GM12878 (cell line): ENCODE data around the gene NCAM2. TPM values are rescaled to one million over a fixed set of nuclear protein-coding genes. Genes with fewer than 3 reads are reported as not detected.

Source experiments
- ATAC-seq: fragments of 200-7000 bp; cut with Tn5 transposase; 3 replicates; pipeline ENCODE4 v1.9.1; 2020; ENCODE audit warnings: mild to moderate bottlenecking, moderate library complexity
- BruUV-seq: library from RNA; stranded (reverse); fragments of 400-500 nt; replicated peaks from 2 replicates; lab custom pipeline; 2021; lab: Mats Ljungman, UMichigan
- CTCF ChIA-PET: fragments of 300-600 bp; sonication (Branson Sonifier 250); formaldehyde crosslinking; extraction: SDS; loops from one replicate; lab custom pipeline; 2021; ENCODE audit warnings: inconsistent platforms; lab: Yijun Ruan, JAX
- POLR2A ChIA-PET: fragments of 350-600 bp; formaldehyde crosslinking; extraction: SDS; loops from one replicate; lab custom pipeline; 2021; ENCODE audit warnings: inconsistent platforms; lab: Charles Lee
- RAD21 ChIA-PET: fragments of 300-600 bp; sonication (Branson Sonifier 250); formaldehyde crosslinking; loops from one replicate; lab custom pipeline; 2023; ENCODE audit warnings: antibody characterized with exemption; ENCODE audit not compliant: unreplicated experiment; lab: Charles Lee
- SMC1A ChIA-PET: fragments of 300-600 bp; sonication (Branson Sonifier 250); formaldehyde crosslinking; loops from one replicate; lab custom pipeline; 2023; ENCODE audit not compliant: unreplicated experiment, uncharacterized antibody; lab: Charles Lee
- DNase-seq: peaks from one replicate; pipeline ENCODE4 v3.0.0-alpha.2; 2011; ENCODE audit warnings: low read depth, low spot score
- FAIRE-seq: peaks from 3 replicates; lab custom pipeline; 2011; peaks lifted over from hg19 to GRCh38; lab: Jason Lieb, UNC
- H2AFZ ChIP-seq: 2 replicates; pipeline ENCODE4 v1.6.0; 2011; ENCODE audit warnings: low read depth, low read length, control low read depth; ENCODE audit not compliant: control insufficient read depth
- H3K27ac ChIP-seq: 2 replicates; pipeline ENCODE4 v1.5.1; 2011; ENCODE audit warnings: control low read depth; ENCODE audit not compliant: control insufficient read depth, insufficient read depth
- H3K27me3 ChIP-seq, 2 experiments: replicated peaks in 1 of 2; 2 replicates each; pipeline versions ENCODE4 v1.6.0 to v1.6.1; 2011; ENCODE audit warnings: low read length in 1 of 2; ENCODE audit not compliant: control insufficient read depth in 2 of 2, insufficient read depth in 2 of 2
- H3K36me3 ChIP-seq, 2 experiments: 2 replicates each; pipeline ENCODE4 v1.5.1; 2011; ENCODE audit warnings: low read length in 1 of 2; ENCODE audit not compliant: control insufficient read depth in 2 of 2, insufficient read depth in 2 of 2
- H3K4me1 ChIP-seq: 2 replicates; pipeline ENCODE4 v1.6.1; 2011; ENCODE audit warnings: mild to moderate bottlenecking, low read length, moderate library complexity, mixed read lengths; ENCODE audit not compliant: control insufficient read depth, insufficient read depth
- H3K4me2 ChIP-seq: 2 replicates; pipeline ENCODE4 v1.6.0; 2011; ENCODE audit warnings: control low read depth; ENCODE audit not compliant: control insufficient read depth, insufficient read depth
- H3K4me3 ChIP-seq: fragments of 200-600 bp; sonication (generic); 2 replicates; pipeline ENCODE4 v1.5.1; 2016
- H3K79me2 ChIP-seq: 2 replicates; pipeline ENCODE4 v1.6.0; 2011; ENCODE audit warnings: low read length; ENCODE audit not compliant: control insufficient read depth, insufficient read depth
- H3K9ac ChIP-seq: 2 replicates; pipeline ENCODE4 v1.8.0; 2011; ENCODE audit warnings: low read length, control low read depth, mixed read lengths; ENCODE audit not compliant: control insufficient read depth, insufficient read depth
- H3K9me3 ChIP-seq: replicated peaks from 3 replicates; pipeline ENCODE4 v1.5.1; 2011; ENCODE audit warnings: mild to moderate bottlenecking, low read length; ENCODE audit not compliant: control insufficient read depth, insufficient read depth
- H4K20me1 ChIP-seq: 2 replicates; pipeline ENCODE4 v1.6.0; 2011; ENCODE audit not compliant: control insufficient read depth, insufficient read depth
- BMI1 ChIP-seq: fragments of 450-650 bp; IDR thresholded peaks from 2 replicates; pipeline ENCODE4 v1.6.1; 2016; ENCODE audit warnings: mild to moderate bottlenecking, moderate library complexity, borderline replicate concordance
- ESRRA ChIP-seq: IDR thresholded peaks from 2 replicates; pipeline ENCODE4 v1.6.1; 2012; ENCODE audit warnings: mild to moderate bottlenecking, low read length, improper control_type of control experiment
- FOXK2 ChIP-seq: fragments of 450-650 bp; IDR thresholded peaks from 2 replicates; pipeline ENCODE4 v1.6.1; 2017; ENCODE audit warnings: mild to moderate bottlenecking, moderate library complexity
- GABPA ChIP-seq: IDR thresholded peaks from 2 replicates; pipeline ENCODE4 v1.6.1; 2014; ENCODE audit warnings: antibody characterized with exemption, low read depth, mild to moderate bottlenecking, inconsistent platforms
- KLF5 ChIP-seq: fragments of 450-650 bp; IDR thresholded peaks from 2 replicates; pipeline ENCODE4 v1.6.1; 2014; ENCODE audit warnings: mild to moderate bottlenecking; ENCODE audit not compliant: partially characterized antibody
- NFIC ChIP-seq: IDR thresholded peaks from 2 replicates; pipeline ENCODE4 v1.6.1; 2012; ENCODE audit warnings: low read depth, mild to moderate bottlenecking, inconsistent platforms, low read length, moderate library complexity
- NR2C2 ChIP-seq: IDR thresholded peaks from 2 replicates; pipeline ENCODE4 v1.6.1; 2011; ENCODE audit warnings: borderline replicate concordance, low read depth; ENCODE audit not compliant: control insufficient read depth, insufficient read length
- PAX5 ChIP-seq: IDR thresholded peaks from 2 replicates; pipeline ENCODE4 v1.6.1; 2011; ENCODE audit warnings: low read depth, low read length, borderline replicate concordance
- PAX8 ChIP-seq: fragments of 450-650 bp; IDR thresholded peaks from 2 replicates; pipeline ENCODE4 v1.6.1; 2017; ENCODE audit warnings: mild to moderate bottlenecking, moderate library complexity
- RBBP5 ChIP-seq: fragments of 200-600 bp; sonication (generic); conservative IDR thresholded peaks from 2 replicates; pipeline ENCODE4 v1.6.1; 2016
- SMARCA5 ChIP-seq: fragments of 450-650 bp; IDR thresholded peaks from 2 replicates; pipeline ENCODE4 v1.6.1; 2017; ENCODE audit warnings: mild to moderate bottlenecking
- SMC3 ChIP-seq: IDR thresholded peaks from 2 replicates; pipeline ENCODE4 v1.6.1; 2011; ENCODE audit warnings: low read length, improper control_type of control experiment, borderline replicate concordance
- TCF12 ChIP-seq: IDR thresholded peaks from 2 replicates; pipeline ENCODE4 v1.6.1; 2011; ENCODE audit warnings: low read depth, mild to moderate bottlenecking, low read length
- TCF3 ChIP-seq: IDR thresholded peaks from 2 replicates; pipeline ENCODE4 v1.6.1; 2012; ENCODE audit warnings: low read depth, mild to moderate bottlenecking, low read length, borderline replicate concordance; ENCODE audit not compliant: insufficient read depth
- ZNF24 ChIP-seq: fragments of 450-650 bp; IDR thresholded peaks from 2 replicates; pipeline ENCODE4 v1.6.1; 2017; ENCODE audit warnings: antibody characterized with exemption, mild to moderate bottlenecking
- WGBS: methylation state at CpG from one replicate; pipeline ENCODE4 v1.1.6; 2016; ENCODE audit warnings: low lambda C conversion rate; ENCODE audit not compliant: insufficient replicate concordance, insufficient coverage; ENCODE audit errors: missing lambda C conversion rate; 5-methylcytosine and 5-hydroxymethylcytosine counted together
- in situ Hi-C: fragments of 300-500 bp; cut with MboI; formaldehyde crosslinking; loops from 9 replicates; pipeline ENCODE4 v1.14.3; 2018; ENCODE audit warnings: mixed read lengths
- intact Hi-C: fragments of 100-400 bp; cut with micrococcal nuclease; formaldehyde crosslinking; loops from one replicate; pipeline ENCODE4 v1.14.2; 2022; ENCODE audit not compliant: unreplicated experiment
- polyA plus RNA-seq, 11 experiments: library from polyadenylated mRNA; depleted of rRNA in 4 of 11; unstranded in 6 of 11; stranded (reverse) in 5 of 11; fragments of >200 nt; fragmentation: Nextera tagmentation in 4 of 11; fragmentation: Illumina TruSeq in 1 of 11; extraction: Ambion mirVana in 4 of 11; extraction: Trizol in 1 of 11; gene quantifications; 1 replicate in 1 of 11; 2 replicates in 10 of 11; pipeline versions ENCODE4 v1.2.1 to v1.2.3, GENCODE V29; 2011 to 2016; ENCODE audit warnings: inconsistent platforms in 2 of 11, missing spikeins in 2 of 11, low read depth in 1 of 11
- total RNA-seq, 4 experiments: library from RNA; depleted of rRNA in 3 of 4; stranded (reverse); fragments of >200 nt in 3 of 4; fragmentation: Illumina TruSeq in 1 of 4; extraction: Trizol in 1 of 4; gene quantifications; 2 replicates each; pipeline versions ENCODE4 v1.2.1 to v1.2.3, GENCODE V29; 2013 to 2021
- TF ChIP-seq, protein P1 (sequence below): fragments of 450-650 bp; IDR thresholded peaks from 2 replicates; pipeline ENCODE4 v1.6.1; 2017; ENCODE audit warnings: antibody characterized with exemption, mild to moderate bottlenecking, moderate library complexity
- TF ChIP-seq, protein P2 (sequence below): IDR thresholded peaks from 2 replicates; pipeline ENCODE4 v1.6.1; 2011; ENCODE audit warnings: low read depth, low read length, improper control_type of control experiment, borderline replicate concordance
- TF ChIP-seq, protein P3 (sequence below): IDR thresholded peaks from 2 replicates; pipeline ENCODE4 v1.6.1; 2011; ENCODE audit warnings: low read depth, mild to moderate bottlenecking, low read length, moderate library complexity, borderline replicate concordance; ENCODE audit errors: extremely low read depth

The NCAM2 gene
- total and polyA plus RNA-seq, 10 of the 15 experiments (the other 5 are each of a cell fraction or from before 2014, with no cell fraction given) = 0.23 to 0.27 TPM; not detected in 8

DNA sequence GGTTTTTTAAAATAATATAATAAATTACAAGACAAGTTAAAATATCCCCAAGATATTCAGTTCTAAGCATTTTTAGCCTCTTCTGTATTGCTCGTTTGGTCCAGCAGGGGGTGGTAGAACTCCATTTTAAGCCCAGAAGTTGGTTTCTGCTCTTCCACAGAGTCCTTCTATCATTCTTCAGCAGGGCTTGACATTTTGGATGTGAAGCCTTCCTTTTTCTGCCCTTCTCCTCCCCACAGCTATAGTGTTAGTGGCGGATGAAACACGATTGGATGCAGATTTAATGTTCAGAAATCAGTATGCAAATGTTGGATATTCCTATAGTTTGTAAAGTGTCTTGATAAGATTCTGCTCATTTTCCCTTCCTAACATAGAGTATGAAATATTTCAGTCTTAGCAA lies 1.4 kb downstream of the NCAM2 start (continued):
- TF ChIP-seq, protein P1, sequence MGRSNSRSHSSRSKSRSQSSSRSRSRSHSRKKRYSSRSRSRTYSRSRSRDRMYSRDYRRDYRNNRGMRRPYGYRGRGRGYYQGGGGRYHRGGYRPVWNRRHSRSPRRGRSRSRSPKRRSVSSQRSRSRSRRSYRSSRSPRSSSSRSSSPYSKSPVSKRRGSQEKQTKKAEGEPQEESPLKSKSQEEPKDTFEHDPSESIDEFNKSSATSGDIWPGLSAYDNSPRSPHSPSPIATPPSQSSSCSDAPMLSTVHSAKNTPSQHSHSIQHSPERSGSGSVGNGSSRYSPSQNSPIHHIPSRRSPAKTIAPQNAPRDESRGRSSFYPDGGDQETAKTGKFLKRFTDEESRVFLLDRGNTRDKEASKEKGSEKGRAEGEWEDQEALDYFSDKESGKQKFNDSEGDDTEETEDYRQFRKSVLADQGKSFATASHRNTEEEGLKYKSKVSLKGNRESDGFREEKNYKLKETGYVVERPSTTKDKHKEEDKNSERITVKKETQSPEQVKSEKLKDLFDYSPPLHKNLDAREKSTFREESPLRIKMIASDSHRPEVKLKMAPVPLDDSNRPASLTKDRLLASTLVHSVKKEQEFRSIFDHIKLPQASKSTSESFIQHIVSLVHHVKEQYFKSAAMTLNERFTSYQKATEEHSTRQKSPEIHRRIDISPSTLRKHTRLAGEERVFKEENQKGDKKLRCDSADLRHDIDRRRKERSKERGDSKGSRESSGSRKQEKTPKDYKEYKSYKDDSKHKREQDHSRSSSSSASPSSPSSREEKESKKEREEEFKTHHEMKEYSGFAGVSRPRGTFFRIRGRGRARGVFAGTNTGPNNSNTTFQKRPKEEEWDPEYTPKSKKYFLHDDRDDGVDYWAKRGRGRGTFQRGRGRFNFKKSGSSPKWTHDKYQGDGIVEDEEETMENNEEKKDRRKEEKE = no peak
- no peak for TF ChIP-seq PAX8
- no peak for TF ChIP-seq BMI1
- peak; percentile 58; the same call in 1 of the 2 replicates for TF ChIP-seq SMC3

DNA sequence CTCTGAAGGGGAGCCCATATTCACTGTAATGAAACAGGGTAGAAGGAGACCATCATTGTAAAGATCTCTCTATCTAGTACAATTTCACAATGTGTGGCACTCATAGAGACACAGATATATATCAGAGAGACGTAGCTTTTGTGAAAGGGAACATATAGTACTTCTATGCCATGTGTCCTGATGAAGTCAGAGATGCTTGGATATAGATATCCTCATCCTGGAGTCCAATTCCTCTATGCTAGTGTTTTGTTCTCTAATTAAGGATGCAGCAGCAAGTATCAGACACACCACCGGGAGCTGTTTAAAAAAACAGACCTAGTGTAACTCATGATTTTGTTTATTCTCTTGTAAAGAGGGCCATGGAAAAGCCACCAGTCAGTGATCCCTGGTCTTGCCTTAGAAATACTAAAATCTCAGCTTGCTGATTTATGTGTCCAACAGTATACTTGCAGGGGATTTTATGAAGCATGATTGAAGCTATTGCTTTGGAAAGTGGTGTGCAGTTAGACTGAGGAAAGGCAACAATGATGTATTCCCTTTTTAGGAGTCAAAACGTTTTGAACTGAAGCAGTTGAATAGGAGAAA lies 2.5 kb downstream of the NCAM2 start:
- no peak overlapping the region for H3K9ac ChIP-seq
- 10% methylated on average over 3 of the region's 3 CpGs for WGBS
- no peaks in the 10 kb centered on the region for H3K36me3 ChIP-seq
- DNase-seq (no peak), ATAC-seq (no peak), FAIRE-seq (no peak)
- H4K20me1 ChIP-seq = no peaks in the 10 kb centered on the region
- H2AFZ ChIP-seq = no peak overlapping the region
- POLR2A ChIA-PET = no interaction called here
- no peaks in the 10 kb centered on the region for H3K9me3 ChIP-seq
- no peak overlapping the region for H3K4me3 ChIP-seq
- CTCF ChIA-PET = interaction anchor here (0.7 to 1.6 kb wide), 3 partner anchors 32 to 104 kb away, joined by 3 to 7 read pairs (median 3); no protein-coding TSS in a partner anchor
- H3K4me1 ChIP-seq = no peaks in the 10 kb centered on the region
- H3K27me3 ChIP-seq = no peaks in the 10 kb centered on the region; a peak in 1 of 4 replicates
- H3K4me2 ChIP-seq = no peak overlapping the region
- no peak overlapping the region for H3K27ac ChIP-seq
- SMC1A ChIA-PET = interaction anchor here (0.6 to 1.7 kb wide), 4 partner anchors 55 to 1762 kb away, joined by 3 read pairs; no protein-coding TSS in a partner anchor
- BruUV-seq = no TSS peak
- intact Hi-C loops = loop anchor here (5.0 kb wide), 2 partner anchors 102 to 1792 kb away; no protein-coding TSS in a partner anchor
- no peaks in the 10 kb centered on the region for H3K79me2 ChIP-seq
- in situ Hi-C loops = loop anchor here (25.0 kb wide), 1 partner anchor 1787 kb away; no protein-coding TSS in a partner anchor
- RAD21 ChIA-PET = interaction anchor here (1.5 kb wide), 1 partner anchor 101 kb away, joined by 4 read pairs; no protein-coding TSS in a partner anchor
- TF ChIP-seq GABPA (no peak), TCF3 (no peak), ZNF24 (no peak), FOXK2 (no peak), PAX5 (no peak), RBBP5 (no peak), SMARCA5 (no peak), ESRRA (no peak), NFIC (no peak), KLF5 (no peak), NR2C2 (no peak), TCF12 (no peak)
- TF ChIP-seq, protein P2, sequence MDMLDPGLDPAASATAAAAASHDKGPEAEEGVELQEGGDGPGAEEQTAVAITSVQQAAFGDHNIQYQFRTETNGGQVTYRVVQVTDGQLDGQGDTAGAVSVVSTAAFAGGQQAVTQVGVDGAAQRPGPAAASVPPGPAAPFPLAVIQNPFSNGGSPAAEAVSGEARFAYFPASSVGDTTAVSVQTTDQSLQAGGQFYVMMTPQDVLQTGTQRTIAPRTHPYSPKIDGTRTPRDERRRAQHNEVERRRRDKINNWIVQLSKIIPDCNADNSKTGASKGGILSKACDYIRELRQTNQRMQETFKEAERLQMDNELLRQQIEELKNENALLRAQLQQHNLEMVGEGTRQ = no peak
- TF ChIP-seq, protein P3, sequence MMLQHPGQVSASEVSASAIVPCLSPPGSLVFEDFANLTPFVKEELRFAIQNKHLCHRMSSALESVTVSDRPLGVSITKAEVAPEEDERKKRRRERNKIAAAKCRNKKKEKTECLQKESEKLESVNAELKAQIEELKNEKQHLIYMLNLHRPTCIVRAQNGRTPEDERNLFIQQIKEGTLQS = no peak
